Endothelial cell of umbilical vein (primary cell): ENCODE measurements around the gene ISLR. TPM values are rescaled to one million over a fixed set of nuclear protein-coding genes. Genes with fewer than 3 reads are reported as not detected.

Experiments
- BruUV-seq: library from RNA; stranded (reverse); fragments of 400-500 nt; replicated peaks from 2 replicates; lab custom pipeline; 2021; lab: Mats Ljungman, UMichigan
- CTCF ChIA-PET: fragments of 300-600, 350-600 bp; sonication (Branson Sonifier 250); formaldehyde crosslinking; loops from one replicate; lab custom pipeline; 2021; ENCODE audit warnings: antibody characterized with exemption, inconsistent platforms; lab: Charles Lee
- POLR2A ChIA-PET: fragments of 300-600, 350-600 bp; sonication (Branson Sonifier 250); formaldehyde crosslinking; loops from one replicate; lab custom pipeline; 2021; ENCODE audit warnings: antibody characterized with exemption, inconsistent platforms; lab: Charles Lee
- DNase-seq: peaks from one replicate; pipeline ENCODE4 v3.0.0-alpha.2; 2011; ENCODE audit warnings: low read depth, low spot score
- FAIRE-seq: peaks from 2 replicates; lab custom pipeline; 2011; peaks lifted over from hg19 to GRCh38; lab: Jason Lieb, UNC
- H2AFZ ChIP-seq: 2 replicates; pipeline ENCODE4 v1.6.0; 2012; ENCODE audit warnings: low read depth, low read length, control low read depth, inconsistent platforms
- H3K27ac ChIP-seq: 2 replicates; pipeline ENCODE4 v1.5.1; 2011; ENCODE audit warnings: low read depth, mild to moderate bottlenecking, control low read depth, low read length, moderate library complexity; ENCODE audit not compliant: insufficient read depth
- H3K27me3 ChIP-seq, 2 experiments: 2 replicates each; pipeline versions ENCODE4 v1.6.0 to v1.6.1; 2011; ENCODE audit warnings: low read length in 2 of 2, mixed read lengths in 1 of 2; ENCODE audit not compliant: control insufficient read depth in 2 of 2, insufficient read depth in 2 of 2
- H3K36me3 ChIP-seq, 2 experiments: 2 replicates in 1 of 2; 3 replicates in 1 of 2; pipeline ENCODE4 v1.5.1; 2011; ENCODE audit warnings: low read length in 2 of 2, mild to moderate bottlenecking in 1 of 2, moderate library complexity in 1 of 2; ENCODE audit not compliant: control insufficient read depth in 2 of 2, insufficient read depth in 2 of 2; ENCODE audit errors: extremely low read depth in 1 of 2
- H3K4me1 ChIP-seq: 3 replicates; pipeline ENCODE4 v1.5.1; 2011; ENCODE audit warnings: mild to moderate bottlenecking, low read length; ENCODE audit not compliant: control insufficient read depth, insufficient read depth; ENCODE audit errors: extremely low read depth
- H3K4me2 ChIP-seq: 2 replicates; pipeline ENCODE4 v1.6.1; 2011; ENCODE audit warnings: low read length, control low read depth, mixed read lengths; ENCODE audit not compliant: insufficient read depth
- H3K4me3 ChIP-seq, 3 experiments: fragments of 200-600 bp in 1 of 3; sonication (generic), shearing (Covaris generic) in 1 of 3; replicated peaks in 1 of 3; 2 replicates each; pipeline ENCODE4 v1.5.1; 2011 to 2016; ENCODE audit warnings: control low read depth in 3 of 3, low read length in 3 of 3, mild to moderate bottlenecking in 2 of 3, inconsistent platforms in 1 of 3, low read depth in 1 of 3, moderate library complexity in 1 of 3; ENCODE audit not compliant: insufficient read depth in 1 of 3
- H3K79me2 ChIP-seq: 2 replicates; pipeline ENCODE4 v1.6.0; 2012; ENCODE audit warnings: low read length, inconsistent platforms; ENCODE audit not compliant: control insufficient read depth, insufficient read depth
- H3K9ac ChIP-seq: replicated peaks from 2 replicates; pipeline ENCODE3; 2011; ENCODE audit warnings: low read length, control low read depth; ENCODE audit not compliant: insufficient read depth; ENCODE audit errors: extremely low read depth
- H3K9me1 ChIP-seq: replicated peaks from 3 replicates; pipeline ENCODE4 v1.6.0; 2011; ENCODE audit warnings: mild to moderate bottlenecking, low read length; ENCODE audit not compliant: control insufficient read depth, insufficient read depth; ENCODE audit errors: extremely low read depth
- H3K9me3 ChIP-seq: replicated peaks from 2 replicates; pipeline ENCODE4 v1.5.1; 2012; ENCODE audit warnings: low read length, inconsistent platforms; ENCODE audit not compliant: control insufficient read depth, insufficient read depth
- H4K20me1 ChIP-seq: replicated peaks from 2 replicates; pipeline ENCODE3; 2011; ENCODE audit warnings: mild to moderate bottlenecking, low read length; ENCODE audit not compliant: control insufficient read depth, insufficient read depth; ENCODE audit errors: extremely low read depth
- EZH2 ChIP-seq: IDR thresholded peaks from 2 replicates; pipeline ENCODE4 v1.6.1; 2012; ENCODE audit warnings: borderline replicate concordance, low read depth, mild to moderate bottlenecking, moderate library complexity, low read length, inconsistent platforms; ENCODE audit not compliant: severe bottlenecking
- FOS ChIP-seq: IDR thresholded peaks from 2 replicates; pipeline ENCODE4 v1.6.1; 2011; ENCODE audit warnings: mild to moderate bottlenecking, low read length, moderate library complexity, borderline replicate concordance; ENCODE audit not compliant: insufficient read depth
- JUN ChIP-seq: IDR thresholded peaks from 2 replicates; pipeline ENCODE4 v1.6.1; 2011; ENCODE audit warnings: borderline replicate concordance, low read depth; ENCODE audit not compliant: insufficient read length, insufficient read depth
- MYC ChIP-seq: IDR thresholded peaks from one replicate; pipeline ENCODE4 v1.6.1; 2011; ENCODE audit warnings: mild to moderate bottlenecking, low read depth, low read length
- POLR2A ChIP-seq: IDR thresholded peaks from 2 replicates; pipeline ENCODE4 v1.6.1; 2012; ENCODE audit warnings: low read depth, mild to moderate bottlenecking, control low read depth, low read length
- POLR2AphosphoS5 ChIP-seq: IDR thresholded peaks from 2 replicates; pipeline ENCODE4 v1.6.1; 2012; ENCODE audit warnings: low read depth, mild to moderate bottlenecking, control low read depth, low read length, moderate library complexity; ENCODE audit not compliant: insufficient read depth
- dilution Hi-C: fragments of 300-500 bp; cut with MboI; formaldehyde crosslinking; loops from one replicate; pipeline ENCODE4 v1.15.0; 2019; ENCODE audit warnings: low sequenced_read_pairs; ENCODE audit not compliant: extremely low pct_ligation_motif_present
- intact Hi-C: fragments of 100-400 bp; cut with micrococcal nuclease; formaldehyde crosslinking; loops from one replicate; pipeline ENCODE4 v1.10.0; 2022
- polyA plus RNA-seq, 4 experiments: library from polyadenylated mRNA; depleted of rRNA in 3 of 4; stranded (reverse) in 3 of 4; unstranded in 1 of 4; fragments of >200 nt; gene quantifications; 2 replicates each; pipeline versions ENCODE4 v1.2.1 to v1.2.3, GENCODE V29; 2011 to 2012; ENCODE audit warnings: missing spikeins in 1 of 4
- total RNA-seq: library from RNA; stranded (reverse); gene quantifications from 2 replicates; pipeline ENCODE4 v1.2.3, GENCODE V29; 2021

ISLR gene
- total and polyA plus RNA-seq, 2 donors (not counting 3 experiments of a cell fraction or from before 2014, with no cell fraction given) = not detected

GRCh38 chr15:74170875-74171578 lies 2.5 kb upstream of the ISLR start:
- BruUV-seq = no TSS peak
- Histone ChIP-seq H3K27ac (no peak overlapping the region), H3K4me1 (no peaks in the 10 kb centered on the region), H3K9me3 (no peaks in the 10 kb centered on the region), H3K79me2 (no peaks in the 10 kb centered on the region), H3K9ac (no peak overlapping the region), H4K20me1 (no peaks in the 10 kb centered on the region), H3K4me3 (no peak overlapping the region), H3K36me3 (no peaks in the 10 kb centered on the region), H3K4me2 (no peak overlapping the region), H3K9me1 (no peaks in the 10 kb centered on the region), H2AFZ (no peak overlapping the region), H3K27me3 (no peaks in the 10 kb centered on the region)
- intact Hi-C loops (no loop called here), dilution Hi-C loops (no loop called here)
- TF ChIP-seq POLR2AphosphoS5 = no peak
- no peak for TF ChIP-seq EZH2
- no peak for TF ChIP-seq FOS
- TF ChIP-seq JUN = no peak
- TF ChIP-seq POLR2A = no peak
- DNase-seq = no peak
- ChIA-PET CTCF (no interaction called here), POLR2A (no interaction called here)
- FAIRE-seq = no peak

GRCh38 chr15:74171965-74172541 lies 1.5 kb upstream of the ISLR start:
- DNase-seq (no peak), FAIRE-seq (no peak)
- H4K20me1 ChIP-seq = no peaks in the 10 kb centered on the region
- H3K27ac ChIP-seq = no peak overlapping the region
- H3K27me3 ChIP-seq = no peaks in the 10 kb centered on the region
- no peak for TF ChIP-seq EZH2
- TF ChIP-seq MYC = no peak
- no peak for TF ChIP-seq POLR2A
- no peaks in the 10 kb centered on the region for H3K4me1 ChIP-seq
- dilution Hi-C loops (no loop called here), intact Hi-C loops (no loop called here)
- no peaks in the 10 kb centered on the region for H3K36me3 ChIP-seq
- H3K79me2 ChIP-seq = no peaks in the 10 kb centered on the region
- H3K4me2 ChIP-seq = no peak overlapping the region
- no peaks in the 10 kb centered on the region for H3K9me3 ChIP-seq
- H3K9ac ChIP-seq = no peak overlapping the region
- ChIA-PET POLR2A (no interaction called here), CTCF (interaction anchor here (1.3 kb wide), 1 partner anchor 149 kb away, joined by 3 read pairs; no protein-coding TSS in a partner anchor)
- H2AFZ ChIP-seq = no peak overlapping the region
- no TSS peak for BruUV-seq
- H3K4me3 ChIP-seq = no peak overlapping the region
- H3K9me1 ChIP-seq = no peaks in the 10 kb centered on the region
